HepG2 (cell line): Measurements from ENCODE around the gene EIF3A. TPM values are rescaled to one million over a fixed set of nuclear protein-coding genes. Genes with fewer than 3 reads are reported as not detected.
A peak's percentile ranks its signal among the peaks of the same experiment; 100 is the strongest.

Experiments
- BCL6 ChIP-seq: IDR thresholded peaks from 2 replicates; pipeline ENCODE4 v1.6.1; 2016; ENCODE audit warnings: missing genetic modification reagents, missing compliant biosample characterization
- BRCA1 ChIP-seq: sonication (generic); formaldehyde crosslinking; IDR thresholded peaks from 2 replicates; pipeline ENCODE4 v1.4.0; 2020; ENCODE audit warnings: missing genetic modification reagents
- CHCHD3 ChIP-seq: sonication (generic); formaldehyde crosslinking; IDR thresholded peaks from 2 replicates; pipeline ENCODE4 v1.8.0; 2022; ENCODE audit warnings: mild to moderate bottlenecking, missing genetic modification reagents, moderate library complexity
- EEA1 ChIP-seq: sonication (generic); formaldehyde crosslinking; IDR thresholded peaks from 2 replicates; pipeline ENCODE4 v1.5.1; 2020; ENCODE audit warnings: mild to moderate bottlenecking, missing genetic modification reagents, borderline replicate concordance
- EP300 ChIP-seq, 3 experiments: sonication (generic) in 1 of 3; formaldehyde crosslinking in 1 of 3; IDR thresholded peaks; 2 replicates each; pipeline versions ENCODE4 v1.5.1 to v1.6.1; 2011 to 2020; ENCODE audit warnings: low read depth in 2 of 3, low read length in 2 of 3, borderline replicate concordance in 1 of 3, improper control_type of control experiment in 1 of 3, mild to moderate bottlenecking in 1 of 3, missing genetic modification reagents in 1 of 3, moderate library complexity in 1 of 3
- FOXK2 ChIP-seq: fragments of 450-650 bp; IDR thresholded peaks from 2 replicates; pipeline ENCODE4 v1.6.1; 2016
- MED1 ChIP-seq: sonication (generic); formaldehyde crosslinking; IDR thresholded peaks from 2 replicates; pipeline ENCODE4 v1.4.0; 2020; ENCODE audit warnings: missing genetic modification reagents
- PHF5A ChIP-seq: IDR thresholded peaks from one replicate; pipeline ENCODE4 v1.6.1; 2018; ENCODE audit warnings: low read depth, missing genetic modification reagents; ENCODE audit not compliant: unreplicated experiment
- RELA ChIP-seq: sonication (generic); formaldehyde crosslinking; IDR thresholded peaks from 2 replicates; pipeline ENCODE4 v1.4.0; 2020; ENCODE audit warnings: missing genetic modification reagents
- SCMH1 ChIP-seq: sonication (generic); formaldehyde crosslinking; IDR thresholded peaks from 2 replicates; pipeline ENCODE4 v1.9.0; 2021; ENCODE audit warnings: missing genetic modification reagents, mild to moderate bottlenecking, borderline replicate concordance
- TBX2 ChIP-seq: sonication (generic); formaldehyde crosslinking; IDR thresholded peaks from 2 replicates; pipeline ENCODE4 v1.5.0; 2020; ENCODE audit warnings: missing genetic modification reagents, mild to moderate bottlenecking, borderline replicate concordance
- THAP11 ChIP-seq: IDR thresholded peaks from 2 replicates; pipeline ENCODE4 v1.6.1; 2016; ENCODE audit warnings: missing biosample characterization, missing genetic modification reagents
- XRCC5 ChIP-seq: fragments of 200-400 bp; formaldehyde crosslinking; optimal IDR thresholded peaks from 2 replicates; pipeline ENCODE3; 2017; ENCODE audit warnings: mild to moderate bottlenecking, low read length
- ZBTB38 ChIP-seq: sonication (generic); formaldehyde crosslinking; IDR thresholded peaks from 2 replicates; pipeline ENCODE4 v1.5.1; 2020; ENCODE audit warnings: mild to moderate bottlenecking, missing genetic modification reagents
- ZBTB49 ChIP-seq: sonication (generic); formaldehyde crosslinking; IDR thresholded peaks from 2 replicates; pipeline ENCODE4 v1.4.0; 2020; ENCODE audit warnings: missing genetic modification reagents, borderline replicate concordance
- ZFAT ChIP-seq: sonication (generic); formaldehyde crosslinking; conservative IDR thresholded peaks from 2 replicates; pipeline ENCODE4 v1.8.1; 2023; ENCODE audit warnings: missing genetic modification reagents, inconsistent platforms
- ZFP82 ChIP-seq: sonication (generic); formaldehyde crosslinking; IDR thresholded peaks from 2 replicates; pipeline ENCODE4 v1.5.1; 2020; ENCODE audit warnings: mild to moderate bottlenecking, missing genetic modification reagents, borderline replicate concordance
- ZFP90 ChIP-seq: sonication (generic); formaldehyde crosslinking; IDR thresholded peaks from 2 replicates; pipeline ENCODE4 v1.8.0; 2022; ENCODE audit warnings: missing genetic modification reagents, mild to moderate bottlenecking, inconsistent platforms, borderline replicate concordance
- ZFYVE20 ChIP-seq: sonication (generic); formaldehyde crosslinking; IDR thresholded peaks from 2 replicates; pipeline ENCODE4 v1.8.0; 2023; ENCODE audit warnings: low read depth, mild to moderate bottlenecking, moderate library complexity, missing genetic modification reagents, borderline replicate concordance
- ZNF253 ChIP-seq: sonication (generic); formaldehyde crosslinking; IDR thresholded peaks from 2 replicates; pipeline ENCODE4 v1.8.0; 2022; ENCODE audit warnings: mild to moderate bottlenecking, missing genetic modification reagents, borderline replicate concordance
- ZNF556 ChIP-seq: sonication (generic); formaldehyde crosslinking; IDR thresholded peaks from 2 replicates; pipeline ENCODE4 v1.4.0; 2020; ENCODE audit warnings: mild to moderate bottlenecking, missing genetic modification reagents, borderline replicate concordance
- ZNF607 ChIP-seq: sonication (generic); formaldehyde crosslinking; IDR thresholded peaks from 2 replicates; pipeline ENCODE4 v1.5.1; 2020; ENCODE audit warnings: missing genetic modification reagents, mild to moderate bottlenecking, borderline replicate concordance
- ZNF703 ChIP-seq: sonication (generic); formaldehyde crosslinking; IDR thresholded peaks from 2 replicates; pipeline ENCODE4 v1.5.1; 2020; ENCODE audit warnings: missing genetic modification reagents, mild to moderate bottlenecking, moderate library complexity, borderline replicate concordance
- ZNF746 ChIP-seq: sonication (generic); formaldehyde crosslinking; IDR thresholded peaks from 2 replicates; pipeline ENCODE4 v1.8.0; 2022; ENCODE audit warnings: mild to moderate bottlenecking, missing genetic modification reagents
- ZNF780A ChIP-seq: sonication (generic); formaldehyde crosslinking; IDR thresholded peaks from 2 replicates; pipeline ENCODE4 v1.8.0; 2022; ENCODE audit warnings: mild to moderate bottlenecking, missing genetic modification reagents, moderate library complexity
- ZNF878 ChIP-seq: sonication (generic); formaldehyde crosslinking; IDR thresholded peaks from 2 replicates; pipeline ENCODE4 v1.8.1; 2023; ENCODE audit warnings: mild to moderate bottlenecking, missing genetic modification reagents, moderate library complexity
- polyA plus RNA-seq, 8 experiments: library from polyadenylated mRNA; depleted of rRNA in 3 of 8; stranded (reverse) in 7 of 8; unstranded in 1 of 8; fragments of >200 nt; fragmentation: Illumina TruSeq in 4 of 8; extraction: Trizol in 4 of 8; gene quantifications; 2 replicates each; pipeline versions ENCODE4 v1.2.1 to v1.2.3, GENCODE V29; 2011 to 2016; ENCODE audit warnings: low read depth in 4 of 8, missing spikeins in 1 of 8, mixed read lengths in 1 of 8; ENCODE audit not compliant: insufficient read depth in 1 of 8
- total RNA-seq, 5 experiments: library from RNA; depleted of rRNA; stranded (reverse); fragments of >200 nt; fragmentation: Illumina TruSeq; extraction: Trizol; gene quantifications; 2 replicates each; pipeline ENCODE4 v1.2.3, GENCODE V29; 2016; ENCODE audit warnings: low read depth in 1 of 5
- TF ChIP-seq, protein P1 (sequence below): sonication (generic); formaldehyde crosslinking; IDR thresholded peaks from 2 replicates; pipeline ENCODE4 v1.4.0; 2020; ENCODE audit warnings: low read depth, mild to moderate bottlenecking, missing genetic modification reagents

Gene EIF3A
- total and polyA plus RNA-seq, 2 of the 13 experiments (the other 11 are each of a cell fraction or from before 2014, with no cell fraction given), result 25.6 to 117 TPM

GRCh38 chr10:119080521-119081259, at the start of gene EIF3A (continued):
- no peak for TF ChIP-seq ZBTB49 (CRISPR knock-in tag)
- no peak for TF ChIP-seq PHF5A (CRISPR knock-in tag)
- TF ChIP-seq ZFP82, result no peak
- no peak; the same call in 1 of the 2 replicates for TF ChIP-seq ZNF556
- TF ChIP-seq FOXK2, result no peak
- TF ChIP-seq BRCA1 (CRISPR knock-in tag), result peak; percentile 82; the same call in 1 of the 2 replicates
- peak; percentile 84 for TF ChIP-seq THAP11 (CRISPR knock-in tag)
- TF ChIP-seq ZBTB38 (CRISPR knock-in tag), result peak; percentile 83
- TF ChIP-seq CHCHD3, result peak; percentile 52; the same call in 1 of the 2 replicates
- no peak for TF ChIP-seq RELA (CRISPR knock-in tag)
- peak; percentile 88 for TF ChIP-seq TBX2 (CRISPR knock-in tag)
- TF ChIP-seq XRCC5, result no peak
- 0 out of 2 replicates have a peak, but pooled peaks have one; percentile 23 for TF ChIP-seq ZFAT
- no peak for TF ChIP-seq ZFP90 (CRISPR knock-in tag)
- TF ChIP-seq, protein P1, sequence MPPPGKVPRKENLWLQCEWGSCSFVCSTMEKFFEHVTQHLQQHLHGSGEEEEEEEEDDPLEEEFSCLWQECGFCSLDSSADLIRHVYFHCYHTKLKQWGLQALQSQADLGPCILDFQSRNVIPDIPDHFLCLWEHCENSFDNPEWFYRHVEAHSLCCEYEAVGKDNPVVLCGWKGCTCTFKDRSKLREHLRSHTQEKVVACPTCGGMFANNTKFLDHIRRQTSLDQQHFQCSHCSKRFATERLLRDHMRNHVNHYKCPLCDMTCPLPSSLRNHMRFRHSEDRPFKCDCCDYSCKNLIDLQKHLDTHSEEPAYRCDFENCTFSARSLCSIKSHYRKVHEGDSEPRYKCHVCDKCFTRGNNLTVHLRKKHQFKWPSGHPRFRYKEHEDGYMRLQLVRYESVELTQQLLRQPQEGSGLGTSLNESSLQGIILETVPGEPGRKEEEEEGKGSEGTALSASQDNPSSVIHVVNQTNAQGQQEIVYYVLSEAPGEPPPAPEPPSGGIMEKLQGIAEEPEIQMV (CRISPR knock-in tag), result no peak
- peak; percentile 66; the same call in 1 of the 2 replicates for TF ChIP-seq ZNF878 (CRISPR knock-in tag)
- no peak; the same call in 1 of the 2 replicates for TF ChIP-seq BCL6
- no peak for TF ChIP-seq ZNF607 (CRISPR knock-in tag)
- TF ChIP-seq ZNF746 (CRISPR knock-in tag), result peak; percentile 47; the same call in 1 of the 2 replicates
- no peak for TF ChIP-seq EEA1
- TF ChIP-seq ZNF703 (CRISPR knock-in tag), result no peak
- no peak; the same call in 1 of the 2 replicates for TF ChIP-seq ZFYVE20 (CRISPR knock-in tag)
- TF ChIP-seq ZNF253, result no peak
- TF ChIP-seq ZNF780A, result no peak
- TF ChIP-seq MED1 (CRISPR knock-in tag), result peak; percentile 77
- no peak for TF ChIP-seq EP300 (IDR thresholded peaks at IDR 0.05; ENCODE audit: low read depth in 2 of 2, low read length in 2 of 2)
- 0 out of 2 replicates have a peak, but pooled peaks have one; percentile 11 for TF ChIP-seq EP300 (CRISPR knock-in tag; IDR thresholded peaks at IDR 0.05; ENCODE audit: borderline replicate concordance)
- no peak for TF ChIP-seq SCMH1 (CRISPR knock-in tag)
